HEK293T (cell line): ENCODE results near the gene TRPC6.

ENCODE experiments used
- CTCF ChIA-PET: fragments of 350-600 bp; formaldehyde crosslinking; extraction: SDS; loops from one replicate; lab custom pipeline; 2021; ENCODE audit warnings: antibody characterized with exemption, inconsistent platforms; lab: Yijun Ruan, JAX
- POLR2A ChIA-PET: fragments of 350-600 bp; formaldehyde crosslinking; extraction: SDS; loops from one replicate; lab custom pipeline; 2020; ENCODE audit warnings: antibody characterized with exemption, inconsistent platforms; lab: Yijun Ruan, JAX
- DNase-seq: peaks from one replicate; pipeline ENCODE4 v3.0.0; 2012; ENCODE audit warnings: mixed read lengths; ENCODE audit errors: extremely low spot score
- ARNT ChIP-seq: fragments of 450-650 bp; IDR thresholded peaks from 2 replicates; pipeline ENCODE4 v1.6.1; 2017; ENCODE audit warnings: mild to moderate bottlenecking
- BHLHE40 ChIP-seq: fragments of 450-650 bp; IDR thresholded peaks from 2 replicates; pipeline ENCODE4 v1.6.1; 2016; ENCODE audit warnings: mild to moderate bottlenecking, moderate library complexity, borderline replicate concordance
- CTBP1 ChIP-seq: fragments of 450-650 bp; IDR thresholded peaks from 2 replicates; pipeline ENCODE4 v1.6.1; 2016; ENCODE audit warnings: borderline replicate concordance
- ELF4 ChIP-seq: fragments of 450-650 bp; IDR thresholded peaks from 2 replicates; pipeline ENCODE4 v1.6.1; 2017; ENCODE audit warnings: antibody characterized with exemption
- FOXA1 ChIP-seq: fragments of 450-650 bp; IDR thresholded peaks from 2 replicates; pipeline ENCODE4 v1.6.1; 2016; ENCODE audit warnings: mild to moderate bottlenecking
- FOXK2 ChIP-seq: fragments of 450-650 bp; IDR thresholded peaks from 2 replicates; pipeline ENCODE4 v1.6.1; 2016; ENCODE audit warnings: mild to moderate bottlenecking
- FOXM1 ChIP-seq: fragments of 450-650 bp; IDR thresholded peaks from 2 replicates; pipeline ENCODE4 v1.6.1; 2017; ENCODE audit warnings: mild to moderate bottlenecking, borderline replicate concordance
- HDGF ChIP-seq: fragments of 450-650 bp; IDR thresholded peaks from 2 replicates; pipeline ENCODE4 v1.6.1; 2017; ENCODE audit warnings: antibody characterized with exemption, borderline replicate concordance
- L3MBTL2 ChIP-seq: fragments of 450-650 bp; conservative IDR thresholded peaks from 2 replicates; pipeline ENCODE4 v1.6.1; 2016; ENCODE audit warnings: mild to moderate bottlenecking
- LEF1 ChIP-seq: fragments of 450-650 bp; IDR thresholded peaks from 2 replicates; pipeline ENCODE4 v1.6.1; 2017; ENCODE audit warnings: mild to moderate bottlenecking, borderline replicate concordance
- NFRKB ChIP-seq: fragments of 450-650 bp; IDR thresholded peaks from 2 replicates; pipeline ENCODE4 v1.6.1; 2016; ENCODE audit warnings: mild to moderate bottlenecking, moderate library complexity
- SP1 ChIP-seq: fragments of 450-650 bp; IDR thresholded peaks from 2 replicates; pipeline ENCODE4 v1.6.1; 2017
- SUZ12 ChIP-seq: fragments of 450-650 bp; IDR thresholded peaks from 2 replicates; pipeline ENCODE4 v1.6.1; 2016; ENCODE audit warnings: mild to moderate bottlenecking
- TARDBP ChIP-seq: fragments of 450-650 bp; IDR thresholded peaks from 2 replicates; pipeline ENCODE4 v1.6.1; 2016
- ZNF384 ChIP-seq: fragments of 450-650 bp; IDR thresholded peaks from 2 replicates; pipeline ENCODE4 v1.6.1; 2016
- TF ChIP-seq, protein P1 (sequence below): fragments of 450-650 bp; IDR thresholded peaks from 2 replicates; pipeline ENCODE4 v1.6.1; 2016

Gene TRPC6

DNA sequence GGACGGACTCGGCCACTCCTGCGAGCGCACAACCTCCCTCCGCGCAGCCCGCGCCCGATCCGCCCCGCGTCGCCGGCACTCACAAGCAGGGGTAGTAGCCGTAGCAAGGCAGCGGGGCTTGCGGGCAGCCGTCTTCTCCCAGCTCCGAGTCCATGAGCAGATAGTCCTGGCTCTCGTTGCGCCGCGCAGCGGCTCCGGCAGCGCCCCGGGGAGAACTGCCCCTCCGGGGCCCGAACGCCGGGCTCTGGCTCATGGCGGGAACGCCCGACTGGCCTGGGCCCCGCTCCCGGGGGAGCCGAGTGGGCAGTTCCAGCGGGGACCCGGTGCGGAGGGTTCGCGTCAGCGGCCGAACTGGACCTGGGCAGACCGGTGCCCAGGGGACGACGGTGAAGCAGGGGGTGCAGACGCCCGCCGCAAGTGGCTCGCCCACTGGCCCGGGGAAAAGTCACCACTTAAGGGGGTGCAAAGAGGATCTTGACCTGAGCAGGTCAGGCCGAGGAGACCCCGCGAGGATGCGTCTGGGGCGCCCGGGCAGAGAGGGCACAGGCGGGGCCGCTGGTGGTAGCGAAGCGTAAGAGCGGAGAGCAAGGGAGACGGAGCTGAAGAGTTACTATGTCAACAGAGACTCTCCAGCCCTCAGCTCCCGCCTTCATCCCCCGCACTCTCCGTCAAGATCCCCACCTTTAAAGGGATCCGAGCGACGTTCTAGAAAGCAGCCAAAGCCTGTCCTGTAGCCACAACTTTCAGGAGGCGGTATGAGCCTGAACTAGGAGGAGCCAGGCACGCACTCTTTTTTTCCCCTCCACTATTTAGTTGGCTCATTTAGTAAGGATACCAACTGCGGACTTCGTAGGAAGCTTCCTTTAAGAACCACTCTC lies at the start of gene TRPC6:
Gene TRPC6 (minus strand): TSS at position 757 of the 878 bp plus-strand sequence. CDS start 504 bp downstream, at position 253.
- CTCF ChIA-PET, result interaction anchor here (0.9 kb wide), 1 partner anchor 149 kb away, joined by 3 read pairs; no protein-coding TSS in a partner anchor
- no peak for DNase-seq
- POLR2A ChIA-PET, result no interaction called here
- TF ChIP-seq CTBP1 (no peak), TARDBP (no peak), L3MBTL2 (no peak), FOXA1 (no peak), HDGF (no peak), FOXK2 (no peak), ELF4 (no peak), BHLHE40 (no peak), ARNT (no peak), NFRKB (no peak), LEF1 (no peak), SUZ12 (no peak), FOXM1 (no peak), ZNF384 (no peak), SP1 (no peak)
- TF ChIP-seq, protein P1, sequence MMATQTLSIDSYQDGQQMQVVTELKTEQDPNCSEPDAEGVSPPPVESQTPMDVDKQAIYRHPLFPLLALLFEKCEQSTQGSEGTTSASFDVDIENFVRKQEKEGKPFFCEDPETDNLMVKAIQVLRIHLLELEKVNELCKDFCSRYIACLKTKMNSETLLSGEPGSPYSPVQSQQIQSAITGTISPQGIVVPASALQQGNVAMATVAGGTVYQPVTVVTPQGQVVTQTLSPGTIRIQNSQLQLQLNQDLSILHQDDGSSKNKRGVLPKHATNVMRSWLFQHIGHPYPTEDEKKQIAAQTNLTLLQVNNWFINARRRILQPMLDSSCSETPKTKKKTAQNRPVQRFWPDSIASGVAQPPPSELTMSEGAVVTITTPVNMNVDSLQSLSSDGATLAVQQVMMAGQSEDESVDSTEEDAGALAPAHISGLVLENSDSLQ, result no peak

DNA sequence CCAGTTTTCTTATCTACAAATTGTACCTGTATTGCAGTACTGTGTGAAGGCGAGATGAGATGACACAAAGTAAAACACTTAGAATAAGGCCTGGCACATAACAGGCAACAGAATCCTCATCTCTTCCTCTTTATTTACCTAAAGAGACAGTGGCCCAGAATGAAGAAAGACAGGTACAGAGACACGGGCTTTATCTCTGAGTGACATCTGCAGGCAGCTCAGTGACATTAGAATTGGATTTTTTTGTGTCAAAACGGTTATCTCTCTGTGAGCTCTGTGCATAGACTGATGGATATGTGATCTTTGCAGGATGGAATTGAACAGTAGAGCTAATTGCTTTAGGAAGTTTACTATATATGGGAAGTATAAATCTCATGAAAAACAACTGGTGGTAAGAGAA lies 36.2 kb upstream of the TRPC6 start:
- CTCF ChIA-PET, result interaction anchor here (0.6 kb wide), 2 partner anchors 124 to 211 kb away, joined by 3 read pairs; no protein-coding TSS in a partner anchor
- POLR2A ChIA-PET, result no interaction called here
- no peak for TF ChIP-seq TARDBP
- TF ChIP-seq, protein P1, result no peak
- no peak for TF ChIP-seq CTBP1
- TF ChIP-seq FOXA1, result no peak
- no peak for TF ChIP-seq SUZ12
- TF ChIP-seq LEF1, result no peak
- no peak for TF ChIP-seq HDGF
- TF ChIP-seq SP1, result no peak
- TF ChIP-seq FOXM1, result no peak
- TF ChIP-seq ZNF384, result no peak
- TF ChIP-seq L3MBTL2, result no peak
- TF ChIP-seq NFRKB, result no peak
- TF ChIP-seq FOXK2, result no peak
- TF ChIP-seq ARNT, result no peak
- no peak for TF ChIP-seq BHLHE40
- no peak for TF ChIP-seq ELF4
- no peak for DNase-seq

GRCh38 chr11:101618709-101619108 lies 34.9 kb upstream of the TRPC6 start:
- no peak for TF ChIP-seq LEF1
- no peak for TF ChIP-seq ARNT
- no peak for TF ChIP-seq FOXK2
- POLR2A ChIA-PET, result no interaction called here
- CTCF ChIA-PET, result no interaction called here
- DNase-seq, result no peak

GRCh38 chr11:101617735-101618332 lies 34.0 kb upstream of the TRPC6 start:
- CTCF ChIA-PET, result no interaction called here
- no peak for TF ChIP-seq FOXK2
- TF ChIP-seq TARDBP, result no peak
- TF ChIP-seq CTBP1, result no peak
- TF ChIP-seq LEF1, result no peak
- TF ChIP-seq L3MBTL2, result no peak
- POLR2A ChIA-PET, result no interaction called here
- no peak for DNase-seq

- ChIA-PET CTCF (no interaction called here), POLR2A (no interaction called here)
- no peak for DNase-seq
- TF ChIP-seq SP1 (no peak), ARNT (no peak), TARDBP (no peak), HDGF (no peak), FOXA1 (no peak), FOXM1 (no peak), LEF1 (no peak), ZNF384 (no peak), BHLHE40 (no peak), NFRKB (no peak), CTBP1 (no peak), ELF4 (no peak), L3MBTL2 (no peak), FOXK2 (no peak), SUZ12 (no peak)
- TF ChIP-seq, protein P1, result no peak
Measured at GRCh38 chr11:101612481-101612880, 28.7 kb upstream of the TRPC6 start.

DNA sequence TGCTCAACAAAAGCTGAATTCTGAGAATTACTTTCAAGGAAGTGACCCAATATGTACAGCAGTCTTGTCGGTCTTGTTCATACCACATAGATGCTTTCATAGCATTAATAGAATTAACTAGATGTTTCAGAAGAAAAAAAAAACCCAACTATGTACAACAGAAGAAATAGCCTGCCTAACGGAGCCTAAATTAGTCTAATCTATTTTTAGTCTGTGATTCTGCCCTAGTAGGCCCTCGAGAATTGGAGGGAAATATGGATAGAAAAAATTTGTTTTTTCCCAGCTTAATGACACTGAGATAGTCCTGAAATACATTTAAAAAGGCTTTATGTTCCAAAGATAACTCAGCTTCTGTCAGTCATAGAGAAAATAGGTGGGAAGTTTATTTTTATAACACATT lies 17.1 kb upstream of the TRPC6 start:
- ChIA-PET CTCF (no interaction called here), POLR2A (no interaction called here)
- no peak for TF ChIP-seq BHLHE40
- no peak for DNase-seq
